Mesothelial cell of epicardium (in vitro differentiated cells): ENCODE results near the gene WDR64. TPM values are rescaled to one million over a fixed set of nuclear protein-coding genes. Genes with fewer than 3 reads are reported as not detected.

Experiments used
- DNase-seq, 2 experiments: peaks; one replicate each; pipeline ENCODE4 v3.0.0; 2021; ENCODE audit warnings: low spot score in 2 of 2; ENCODE audit not compliant: unreplicated experiment in 2 of 2
- H3K27ac Mint-ChIP-seq: 2 replicates; pipeline ENCODE4 v1.8.0; 2021; ENCODE audit warnings: mixed read lengths
- H3K27me3 Mint-ChIP-seq: 2 replicates; pipeline ENCODE4 v1.8.0; 2021; ENCODE audit warnings: low read depth, mixed read lengths
- H3K36me3 Mint-ChIP-seq: 2 replicates; pipeline ENCODE4 v1.8.0; 2021; ENCODE audit warnings: mixed read lengths
- H3K4me1 Mint-ChIP-seq: 2 replicates; pipeline ENCODE4 v1.8.0; 2021; ENCODE audit warnings: mixed read lengths
- H3K4me3 Mint-ChIP-seq: 2 replicates; pipeline ENCODE4 v1.8.0; 2021; ENCODE audit warnings: mild to moderate bottlenecking, moderate library complexity, mixed read lengths
- H3K9me3 Mint-ChIP-seq: 2 replicates; pipeline ENCODE4 v1.8.0; 2021; ENCODE audit warnings: mixed read lengths
- total RNA-seq: library from RNA; stranded (reverse); gene quantifications from 3 replicates; pipeline ENCODE4 v1.2.1, GENCODE V29; 2021
- TF ChIP-seq, protein P1 (sequence below): fragments of 200-600 bp; sonication (generic); IDR thresholded peaks from one replicate; pipeline ENCODE4 v1.5.0; 2021; ENCODE audit warnings: antibody characterized with exemption; ENCODE audit not compliant: unreplicated experiment

WDR64 gene
- total RNA-seq, 1 donor from 2014 or later: not detected

DNA sequence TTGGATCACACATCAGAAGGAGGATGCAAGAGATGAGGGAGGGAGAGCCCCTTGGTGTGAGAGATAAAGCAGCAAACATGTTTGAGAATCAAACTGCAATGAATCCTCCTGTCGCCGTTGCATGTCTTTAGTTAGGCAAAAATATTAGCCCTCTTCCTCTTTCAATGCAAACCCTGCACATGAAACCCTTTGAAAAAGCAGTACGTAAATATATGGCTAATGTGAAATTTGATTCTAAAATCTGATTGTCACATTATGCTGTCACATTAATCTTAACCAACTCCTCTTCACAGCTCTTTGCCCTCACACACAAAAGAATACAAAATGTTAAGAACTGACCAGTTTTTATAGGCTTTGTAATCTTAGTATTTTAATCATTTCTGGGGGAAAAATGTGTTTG lies 63.4 kb downstream of the WDR64 start:
- TF ChIP-seq, protein P1, sequence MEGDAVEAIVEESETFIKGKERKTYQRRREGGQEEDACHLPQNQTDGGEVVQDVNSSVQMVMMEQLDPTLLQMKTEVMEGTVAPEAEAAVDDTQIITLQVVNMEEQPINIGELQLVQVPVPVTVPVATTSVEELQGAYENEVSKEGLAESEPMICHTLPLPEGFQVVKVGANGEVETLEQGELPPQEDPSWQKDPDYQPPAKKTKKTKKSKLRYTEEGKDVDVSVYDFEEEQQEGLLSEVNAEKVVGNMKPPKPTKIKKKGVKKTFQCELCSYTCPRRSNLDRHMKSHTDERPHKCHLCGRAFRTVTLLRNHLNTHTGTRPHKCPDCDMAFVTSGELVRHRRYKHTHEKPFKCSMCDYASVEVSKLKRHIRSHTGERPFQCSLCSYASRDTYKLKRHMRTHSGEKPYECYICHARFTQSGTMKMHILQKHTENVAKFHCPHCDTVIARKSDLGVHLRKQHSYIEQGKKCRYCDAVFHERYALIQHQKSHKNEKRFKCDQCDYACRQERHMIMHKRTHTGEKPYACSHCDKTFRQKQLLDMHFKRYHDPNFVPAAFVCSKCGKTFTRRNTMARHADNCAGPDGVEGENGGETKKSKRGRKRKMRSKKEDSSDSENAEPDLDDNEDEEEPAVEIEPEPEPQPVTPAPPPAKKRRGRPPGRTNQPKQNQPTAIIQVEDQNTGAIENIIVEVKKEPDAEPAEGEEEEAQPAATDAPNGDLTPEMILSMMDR: no peak
- no peak for DNase-seq
- peaks cover 6% of the 10 kb centered on the region for H3K4me1 Mint-ChIP-seq
- peaks cover 6% of the 10 kb centered on the region for H3K27me3 Mint-ChIP-seq
- H3K36me3 Mint-ChIP-seq: no peaks in the 10 kb centered on the region
- no peak overlapping the region for H3K4me3 Mint-ChIP-seq
- no peak overlapping the region for H3K27ac Mint-ChIP-seq
- H3K9me3 Mint-ChIP-seq: peaks cover 2% of the 10 kb centered on the region

GRCh38 chr1:241715956-241716355 lies 63.9 kb downstream of the WDR64 start:
- TF ChIP-seq, protein P1: no peak

GRCh38 chr1:241716915-241717656 lies 65.0 kb downstream of the WDR64 start:
- Mint-ChIP-seq H3K9me3 (peaks cover 3% of the 10 kb centered on the region), H3K4me3 (no peak overlapping the region), H3K27me3 (peaks cover 6% of the 10 kb centered on the region), H3K36me3 (no peaks in the 10 kb centered on the region), H3K4me1 (peaks cover 6% of the 10 kb centered on the region), H3K27ac (no peak overlapping the region)
- TF ChIP-seq, protein P1: no peak
- no peak for DNase-seq

More at GRCh38 chr1:241715956-241716355, 63.9 kb downstream of the WDR64 start:
- Mint-ChIP-seq H3K4me1 (peaks cover 6% of the 10 kb centered on the region), H3K9me3 (peaks cover 3% of the 10 kb centered on the region), H3K27ac (no peak overlapping the region), H3K4me3 (no peak overlapping the region), H3K27me3 (peaks cover 6% of the 10 kb centered on the region), H3K36me3 (no peaks in the 10 kb centered on the region)
- DNase-seq: no peak

DNA sequence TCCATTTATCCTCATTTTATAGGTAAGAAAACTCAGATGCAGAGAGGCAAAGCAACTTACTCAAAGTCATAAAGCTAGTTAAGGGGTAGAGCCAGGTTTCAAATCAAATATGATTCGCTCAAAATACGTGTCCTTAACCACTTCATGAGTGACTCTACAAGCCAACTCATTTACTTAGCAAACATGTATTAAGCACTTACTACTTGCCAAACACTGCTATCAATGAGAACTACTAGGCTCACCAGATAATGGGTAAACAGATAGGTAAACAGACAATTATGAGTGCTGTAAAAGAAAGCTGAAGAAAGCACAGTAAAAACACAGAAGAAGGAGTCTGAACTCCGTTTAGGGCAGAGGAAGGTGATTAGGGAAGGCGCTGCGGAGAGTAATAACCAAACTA lies 65.9 kb downstream of the WDR64 start:
- H3K9me3 Mint-ChIP-seq: peaks cover 3% of the 10 kb centered on the region
- H3K4me3 Mint-ChIP-seq: no peak overlapping the region
- H3K36me3 Mint-ChIP-seq: no peaks in the 10 kb centered on the region
- peaks cover 6% of the 10 kb centered on the region for H3K27me3 Mint-ChIP-seq
- H3K27ac Mint-ChIP-seq: no peak overlapping the region
- no peak for DNase-seq
- peaks cover 6% of the 10 kb centered on the region for H3K4me1 Mint-ChIP-seq
- TF ChIP-seq, protein P1: no peak

GRCh38 chr1:241721011-241721410 lies 68.9 kb downstream of the WDR64 start:
- peaks cover 3% of the 10 kb centered on the region for H3K9me3 Mint-ChIP-seq
- peaks cover 9% of the 10 kb centered on the region for H3K27me3 Mint-ChIP-seq
- no peak for DNase-seq
- H3K36me3 Mint-ChIP-seq: no peaks in the 10 kb centered on the region
- H3K27ac Mint-ChIP-seq: no peak overlapping the region
- no peaks in the 10 kb centered on the region for H3K4me1 Mint-ChIP-seq
- no peak overlapping the region for H3K4me3 Mint-ChIP-seq
- TF ChIP-seq, protein P1: no peak
